Measurements from ENCODE around the gene ARID1B. TPM values are rescaled to one million over a fixed set of nuclear protein-coding genes. Genes with fewer than 3 reads are reported as not detected.

ARID1B gene
- total RNA-seq, 1 donor from 2014 or later, result 248 TPM

DNA sequence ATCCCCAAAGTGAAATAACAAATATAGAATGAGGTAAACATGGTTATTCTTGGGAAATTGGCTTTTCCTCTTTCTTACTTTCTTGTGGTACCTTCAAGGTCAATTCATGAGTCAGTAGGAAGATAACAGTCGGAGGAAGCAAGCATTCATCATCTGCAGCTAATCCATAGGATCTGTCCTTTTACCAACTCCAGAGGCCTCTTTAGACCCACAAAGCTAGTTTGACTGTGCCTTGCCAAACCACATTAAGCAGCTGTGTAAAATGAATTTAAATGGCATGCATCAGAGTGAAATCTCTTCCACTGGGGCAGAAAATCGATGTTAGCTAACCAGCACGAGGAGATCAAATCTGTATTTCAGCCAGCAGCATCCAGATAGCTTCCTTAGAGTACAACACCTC is 374.8 kb downstream of the ARID1B start:
- no peaks in the 10 kb centered on the region for H3K4me1 Mint-ChIP-seq
- intact Hi-C loops (cut with micrococcal nuclease), result no loop called here
- no peak for ATAC-seq (ENCODE audit: low read depth)
- POLR2A ChIA-PET, result no interaction called here
- CTCF ChIA-PET, result no interaction called here
- no peak overlapping the region for H3K4me3 Mint-ChIP-seq
- TF ChIP-seq, protein P1, sequence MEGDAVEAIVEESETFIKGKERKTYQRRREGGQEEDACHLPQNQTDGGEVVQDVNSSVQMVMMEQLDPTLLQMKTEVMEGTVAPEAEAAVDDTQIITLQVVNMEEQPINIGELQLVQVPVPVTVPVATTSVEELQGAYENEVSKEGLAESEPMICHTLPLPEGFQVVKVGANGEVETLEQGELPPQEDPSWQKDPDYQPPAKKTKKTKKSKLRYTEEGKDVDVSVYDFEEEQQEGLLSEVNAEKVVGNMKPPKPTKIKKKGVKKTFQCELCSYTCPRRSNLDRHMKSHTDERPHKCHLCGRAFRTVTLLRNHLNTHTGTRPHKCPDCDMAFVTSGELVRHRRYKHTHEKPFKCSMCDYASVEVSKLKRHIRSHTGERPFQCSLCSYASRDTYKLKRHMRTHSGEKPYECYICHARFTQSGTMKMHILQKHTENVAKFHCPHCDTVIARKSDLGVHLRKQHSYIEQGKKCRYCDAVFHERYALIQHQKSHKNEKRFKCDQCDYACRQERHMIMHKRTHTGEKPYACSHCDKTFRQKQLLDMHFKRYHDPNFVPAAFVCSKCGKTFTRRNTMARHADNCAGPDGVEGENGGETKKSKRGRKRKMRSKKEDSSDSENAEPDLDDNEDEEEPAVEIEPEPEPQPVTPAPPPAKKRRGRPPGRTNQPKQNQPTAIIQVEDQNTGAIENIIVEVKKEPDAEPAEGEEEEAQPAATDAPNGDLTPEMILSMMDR (IDR thresholded peaks at IDR 0.05), result no peak
- H3K27me3 Mint-ChIP-seq, result no peaks in the 10 kb centered on the region
- no peaks in the 10 kb centered on the region for H3K9me3 Mint-ChIP-seq
- no peak for DNase-seq
- H3K36me3 Mint-ChIP-seq (ENCODE audit: low read depth), result peaks cover 76% of the 10 kb centered on the region
- H3K27ac Mint-ChIP-seq, result no peak overlapping the region

DNA sequence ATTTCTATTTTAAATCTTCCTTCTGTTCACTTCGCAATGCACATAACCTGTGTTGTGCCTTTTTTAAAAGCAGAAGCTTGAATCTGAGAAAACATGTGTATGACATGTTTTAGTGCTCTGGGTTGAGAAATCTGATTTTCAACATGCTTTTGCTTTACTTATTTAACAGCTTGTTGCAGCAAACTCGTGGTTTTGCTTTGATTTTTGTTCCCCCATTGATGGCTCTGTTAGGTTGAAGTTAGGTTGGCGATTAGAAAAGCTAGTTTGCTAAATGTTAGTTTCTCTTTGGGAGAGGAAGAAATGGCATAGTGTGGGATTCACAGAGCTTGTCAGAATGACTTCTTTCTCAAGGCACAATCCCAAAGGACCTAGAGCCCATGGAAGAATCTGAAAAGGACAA is 375.4 kb downstream of the ARID1B start:
- Mint-ChIP-seq H3K36me3 (ENCODE audit: low read depth) (peaks cover 81% of the 10 kb centered on the region), H3K27me3 (no peaks in the 10 kb centered on the region), H3K4me3 (no peak overlapping the region), H3K4me1 (no peaks in the 10 kb centered on the region), H3K9me3 (no peaks in the 10 kb centered on the region), H3K27ac (no peak overlapping the region)
- no peak for DNase-seq
- ATAC-seq (ENCODE audit: low read depth), result no peak
- POLR2A ChIA-PET, result no interaction called here
- intact Hi-C loops (cut with micrococcal nuclease), result no loop called here
- CTCF ChIA-PET, result no interaction called here
- TF ChIP-seq, protein P1 (IDR thresholded peaks at IDR 0.05), result no peak

DNA sequence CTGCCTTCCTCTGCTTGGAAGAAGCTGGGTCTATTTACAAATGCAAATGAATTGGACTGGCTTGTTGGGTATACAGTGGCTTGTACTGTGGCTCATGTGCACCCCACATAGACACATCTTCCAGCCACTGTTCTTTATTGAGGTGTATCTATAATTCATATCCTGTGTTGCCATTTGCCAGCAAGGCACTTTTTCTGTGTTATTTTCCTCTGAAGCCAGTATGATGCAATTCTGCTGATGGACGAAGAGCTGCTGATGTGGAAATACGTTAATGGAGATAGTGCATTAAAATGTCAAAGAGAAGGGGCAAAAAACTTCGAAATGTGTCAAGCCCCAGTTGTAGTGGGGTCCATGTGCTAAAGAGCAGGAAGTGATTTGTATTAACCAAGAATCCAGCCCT is 378.6 kb downstream of the ARID1B start:
- H3K27ac Mint-ChIP-seq, result no peak overlapping the region
- no peaks in the 10 kb centered on the region for H3K27me3 Mint-ChIP-seq
- ATAC-seq (ENCODE audit: low read depth), result no peak
- H3K9me3 Mint-ChIP-seq, result no peaks in the 10 kb centered on the region
- POLR2A ChIA-PET, result no interaction called here
- no peak for DNase-seq
- intact Hi-C loops (cut with micrococcal nuclease), result no loop called here
- TF ChIP-seq, protein P1 (IDR thresholded peaks at IDR 0.05), result no peak
- no peaks in the 10 kb centered on the region for H3K4me1 Mint-ChIP-seq
- H3K36me3 Mint-ChIP-seq (ENCODE audit: low read depth), result peaks cover 81% of the 10 kb centered on the region
- H3K4me3 Mint-ChIP-seq, result no peak overlapping the region
- CTCF ChIA-PET, result no interaction called here

DNA sequence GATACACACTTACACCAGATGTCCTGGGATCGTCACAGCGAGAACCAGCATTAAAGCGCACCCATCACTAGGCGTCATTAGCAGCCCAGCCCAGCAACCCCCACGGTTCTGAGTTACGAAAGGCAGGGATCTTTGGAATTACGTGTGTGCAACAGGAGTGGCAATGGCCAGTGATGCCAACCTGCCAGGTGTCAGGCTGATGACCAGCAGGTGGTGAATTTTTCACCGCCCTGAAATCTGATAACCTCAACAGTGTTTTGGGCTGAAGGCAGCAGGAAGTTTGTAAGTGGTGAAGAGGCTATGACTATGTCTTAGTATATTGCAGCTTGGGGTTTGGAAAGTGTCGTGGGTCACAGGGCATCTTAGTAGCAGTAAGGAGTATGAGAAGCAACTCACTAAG is 380.1 kb downstream of the ARID1B start:
- no peak for DNase-seq
- intact Hi-C loops (cut with micrococcal nuclease), result no loop called here
- Mint-ChIP-seq H3K36me3 (ENCODE audit: low read depth) (peaks cover 71% of the 10 kb centered on the region), H3K4me3 (no peak overlapping the region), H3K4me1 (no peaks in the 10 kb centered on the region), H3K27me3 (no peaks in the 10 kb centered on the region), H3K27ac (no peak overlapping the region), H3K9me3 (no peaks in the 10 kb centered on the region)
- no peak for ATAC-seq (ENCODE audit: low read depth)
- CTCF ChIA-PET, result no interaction called here
- POLR2A ChIA-PET, result no interaction called here
- TF ChIP-seq, protein P1 (IDR thresholded peaks at IDR 0.05), result no peak

DNA sequence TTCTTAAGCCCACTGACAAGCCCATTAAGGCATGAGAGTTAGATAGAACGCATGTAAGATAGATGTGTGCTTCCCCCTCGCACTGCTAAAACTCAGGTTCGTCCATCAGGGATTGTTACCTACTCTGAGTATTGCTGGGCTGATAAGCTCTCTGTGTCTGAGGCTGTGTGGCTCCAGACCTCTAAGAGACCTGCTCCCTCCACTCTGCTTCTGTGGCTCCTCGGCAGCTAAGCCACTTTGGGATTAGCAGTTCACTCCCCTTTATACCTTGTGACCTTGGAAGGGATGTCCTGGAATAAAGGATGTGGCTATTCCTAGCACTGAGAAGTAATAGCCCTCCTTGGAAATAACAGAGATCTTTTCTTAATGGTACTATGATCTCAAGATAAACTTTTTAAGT is 381.3 kb downstream of the ARID1B start:
- Mint-ChIP-seq H3K4me3 (no peak overlapping the region), H3K9me3 (no peaks in the 10 kb centered on the region), H3K4me1 (no peaks in the 10 kb centered on the region), H3K27ac (no peak overlapping the region), H3K27me3 (no peaks in the 10 kb centered on the region), H3K36me3 (ENCODE audit: low read depth) (peaks cover 68% of the 10 kb centered on the region)
- POLR2A ChIA-PET, result no interaction called here
- ATAC-seq (ENCODE audit: low read depth) (no peak), DNase-seq (no peak)
- TF ChIP-seq, protein P1 (IDR thresholded peaks at IDR 0.05), result no peak
- CTCF ChIA-PET, result no interaction called here
- intact Hi-C loops (cut with micrococcal nuclease), result no loop called here
